Panc1 (cell line): ENCODE measurements around the gene MAP4K4. TPM values are rescaled to one million over a fixed set of nuclear protein-coding genes. Genes with fewer than 3 reads are reported as not detected.

Experiments
- ATAC-seq: fragments of 200-7000 bp; cut with Tn5 transposase; 2 replicates; pipeline ENCODE4 v1.9.1; 2020; ENCODE audit warnings: mild to moderate bottlenecking, moderate library complexity
- BruUV-seq: library from RNA; stranded (reverse); fragments of 400-500 nt; replicated peaks from 2 replicates; lab custom pipeline; 2021; lab: Mats Ljungman, UMichigan
- CTCF ChIA-PET: fragments of 300-600 bp; sonication (Branson Sonifier 250); formaldehyde crosslinking; loops from one replicate; lab custom pipeline; 2022; ENCODE audit warnings: antibody characterized with exemption; lab: Charles Lee
- POLR2A ChIA-PET: fragments of 300-600 bp; sonication (Branson Sonifier 250); formaldehyde crosslinking; loops from one replicate; lab custom pipeline; 2022; ENCODE audit warnings: antibody characterized with exemption; lab: Charles Lee
- DNase-seq: peaks from one replicate; pipeline ENCODE4 v3.0.0-alpha.2; 2010; ENCODE audit warnings: low read depth, low spot score
- H3K27ac ChIP-seq: 2 replicates; pipeline ENCODE4 v1.5.1; 2011; ENCODE audit warnings: mild to moderate bottlenecking, low read length, inconsistent platforms
- H3K27me3 ChIP-seq: fragments of 200-500 bp; sonication (Bioruptor generic); 2 replicates; pipeline ENCODE4 v1.6.0; 2014; ENCODE audit warnings: low read length, inconsistent platforms; ENCODE audit not compliant: control insufficient read depth, insufficient read depth
- H3K36me3 ChIP-seq: fragments of 200-500 bp; sonication (Bioruptor generic); 2 replicates; pipeline ENCODE4 v1.5.1; 2014; ENCODE audit warnings: inconsistent platforms, mild to moderate bottlenecking, low read length, moderate library complexity; ENCODE audit not compliant: control insufficient read depth, insufficient read depth
- H3K4me1 ChIP-seq: 2 replicates; pipeline ENCODE4 v1.5.1; 2011; ENCODE audit warnings: inconsistent platforms, mild to moderate bottlenecking, low read length, moderate library complexity; ENCODE audit not compliant: control insufficient read depth, insufficient read depth
- H3K4me3 ChIP-seq, 2 experiments: 2 replicates each; pipeline ENCODE4 v1.5.1; 2011 to 2012; ENCODE audit warnings: low read depth in 2 of 2, low read length in 2 of 2, mild to moderate bottlenecking in 2 of 2, inconsistent platforms in 1 of 2, moderate library complexity in 1 of 2
- H3K9me3 ChIP-seq: fragments of 200-500 bp; sonication (Bioruptor generic); 2 replicates; pipeline ENCODE4 v1.5.1; 2014; ENCODE audit warnings: low read depth, mild to moderate bottlenecking, inconsistent platforms, low read length, moderate library complexity; ENCODE audit not compliant: control insufficient read depth, insufficient read depth
- CTCF ChIP-seq: fragments of 450-650 bp; IDR thresholded peaks from 2 replicates; pipeline ENCODE4 v1.5.1; 2017; ENCODE audit warnings: mild to moderate bottlenecking
- POLR2AphosphoS5 ChIP-seq: IDR thresholded peaks from 2 replicates; pipeline ENCODE4 v1.6.1; 2012; ENCODE audit warnings: mild to moderate bottlenecking, low read depth, low read length, moderate library complexity
- SIN3A ChIP-seq: IDR thresholded peaks from 2 replicates; pipeline ENCODE4 v1.6.1; 2012; ENCODE audit warnings: low read depth, mild to moderate bottlenecking, low read length, moderate library complexity, borderline replicate concordance; ENCODE audit not compliant: insufficient read depth
- TCF7L2 ChIP-seq: IDR thresholded peaks from 2 replicates; pipeline ENCODE4 v1.6.1; 2011; ENCODE audit warnings: mild to moderate bottlenecking, low read depth, low read length, inconsistent platforms
- in situ Hi-C: cut with HindIII; loops from 2 replicates; pipeline ENCODE4 v1.10.0; 2016; ENCODE audit warnings: low sequenced_read_pairs, low pct_unique_long_range_greater_than_20kb
- intact Hi-C: fragments of 100-400 bp; cut with micrococcal nuclease; formaldehyde crosslinking; loops from one replicate; pipeline ENCODE4 v1.10.0; 2022; ENCODE audit not compliant: unreplicated experiment
- total RNA-seq: library from RNA; stranded (reverse); gene quantifications from one replicate; pipeline ENCODE4 v1.2.1, GENCODE V29; 2021; ENCODE audit not compliant: unreplicated experiment
- TF ChIP-seq, protein P1 (sequence below), 2 experiments: IDR thresholded peaks; 2 replicates each; pipeline ENCODE4 v1.6.1; 2011 to 2012; ENCODE audit warnings: low read depth in 2 of 2, control low read depth in 1 of 2, low read length in 1 of 2, mild to moderate bottlenecking in 1 of 2, moderate library complexity in 1 of 2; ENCODE audit not compliant: insufficient read depth in 1 of 2

The MAP4K4 gene
- total RNA-seq, 1 experiment from 2014 or later, result 68.5 TPM

GRCh38 chr2:101848769-101849410 is 151.4 kb downstream of the MAP4K4 start:
- DNase-seq, result no peak
- Histone ChIP-seq H3K27ac (no peak overlapping the region), H3K27me3 (no peaks in the 10 kb centered on the region), H3K36me3 (no peaks in the 10 kb centered on the region; the same call in 1 of the 2 replicates), H3K4me3 (no peak overlapping the region), H3K9me3 (no peaks in the 10 kb centered on the region), H3K4me1 (no peaks in the 10 kb centered on the region)
- TF ChIP-seq POLR2AphosphoS5 (no peak), TCF7L2 (no peak), SIN3A (no peak), CTCF (no peak)
- TF ChIP-seq, protein P1, sequence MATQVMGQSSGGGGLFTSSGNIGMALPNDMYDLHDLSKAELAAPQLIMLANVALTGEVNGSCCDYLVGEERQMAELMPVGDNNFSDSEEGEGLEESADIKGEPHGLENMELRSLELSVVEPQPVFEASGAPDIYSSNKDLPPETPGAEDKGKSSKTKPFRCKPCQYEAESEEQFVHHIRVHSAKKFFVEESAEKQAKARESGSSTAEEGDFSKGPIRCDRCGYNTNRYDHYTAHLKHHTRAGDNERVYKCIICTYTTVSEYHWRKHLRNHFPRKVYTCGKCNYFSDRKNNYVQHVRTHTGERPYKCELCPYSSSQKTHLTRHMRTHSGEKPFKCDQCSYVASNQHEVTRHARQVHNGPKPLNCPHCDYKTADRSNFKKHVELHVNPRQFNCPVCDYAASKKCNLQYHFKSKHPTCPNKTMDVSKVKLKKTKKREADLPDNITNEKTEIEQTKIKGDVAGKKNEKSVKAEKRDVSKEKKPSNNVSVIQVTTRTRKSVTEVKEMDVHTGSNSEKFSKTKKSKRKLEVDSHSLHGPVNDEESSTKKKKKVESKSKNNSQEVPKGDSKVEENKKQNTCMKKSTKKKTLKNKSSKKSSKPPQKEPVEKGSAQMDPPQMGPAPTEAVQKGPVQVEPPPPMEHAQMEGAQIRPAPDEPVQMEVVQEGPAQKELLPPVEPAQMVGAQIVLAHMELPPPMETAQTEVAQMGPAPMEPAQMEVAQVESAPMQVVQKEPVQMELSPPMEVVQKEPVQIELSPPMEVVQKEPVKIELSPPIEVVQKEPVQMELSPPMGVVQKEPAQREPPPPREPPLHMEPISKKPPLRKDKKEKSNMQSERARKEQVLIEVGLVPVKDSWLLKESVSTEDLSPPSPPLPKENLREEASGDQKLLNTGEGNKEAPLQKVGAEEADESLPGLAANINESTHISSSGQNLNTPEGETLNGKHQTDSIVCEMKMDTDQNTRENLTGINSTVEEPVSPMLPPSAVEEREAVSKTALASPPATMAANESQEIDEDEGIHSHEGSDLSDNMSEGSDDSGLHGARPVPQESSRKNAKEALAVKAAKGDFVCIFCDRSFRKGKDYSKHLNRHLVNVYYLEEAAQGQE (IDR thresholded peaks at IDR 0.05; ENCODE audit: insufficient read depth in 1 of 2, low read depth in 2 of 2, low read length in 1 of 2), result no peak
- ChIA-PET POLR2A (no interaction called here), CTCF (no interaction called here)
- no TSS peak for BruUV-seq
- in situ Hi-C loops, result no loop called here
- intact Hi-C loops, result no loop called here
- no peak for ATAC-seq

DNA sequence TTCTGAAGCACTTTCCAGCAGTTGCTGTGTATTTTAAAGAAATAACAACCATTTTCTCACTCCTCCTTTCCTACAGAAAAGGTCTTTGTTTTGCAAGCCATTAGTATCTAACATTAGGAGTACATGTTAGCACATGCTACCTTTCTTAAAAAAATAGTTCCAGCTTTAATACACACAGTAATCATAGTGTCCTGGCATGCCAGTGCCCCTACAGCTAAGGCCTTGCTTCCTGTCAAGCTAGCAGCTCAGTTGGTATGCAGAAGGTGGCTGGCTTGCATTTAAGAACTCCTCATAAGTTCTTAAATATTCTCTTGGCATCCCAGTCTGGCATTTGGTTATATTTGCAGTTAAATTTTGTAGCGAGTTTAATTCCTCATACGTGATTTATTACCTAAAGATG is 152.9 kb downstream of the MAP4K4 start:
- Histone ChIP-seq H3K36me3 (no peaks in the 10 kb centered on the region; the same call in 1 of the 2 replicates), H3K4me1 (no peaks in the 10 kb centered on the region), H3K4me3 (no peak overlapping the region), H3K27me3 (no peaks in the 10 kb centered on the region), H3K27ac (no peak overlapping the region), H3K9me3 (no peaks in the 10 kb centered on the region)
- no peak for DNase-seq
- ChIA-PET CTCF (no interaction called here), POLR2A (interaction anchor here (0.5 kb wide), 1 partner anchor 142 kb away, joined by 4 read pairs; no protein-coding TSS in a partner anchor)
- ATAC-seq, result no peak
- BruUV-seq, result no TSS peak
- in situ Hi-C loops (no loop called here), intact Hi-C loops (no loop called here)
- TF ChIP-seq SIN3A (no peak), POLR2AphosphoS5 (no peak), CTCF (no peak), TCF7L2 (no peak)
- TF ChIP-seq, protein P1 (IDR thresholded peaks at IDR 0.05; ENCODE audit: insufficient read depth in 1 of 2, low read depth in 2 of 2, low read length in 1 of 2), result no peak
